Measurements from ENCODE around the gene COX6B1. TPM values are rescaled to one million over a fixed set of nuclear protein-coding genes. Genes with fewer than 3 reads are reported as not detected.
"Not testable (repeated sequence)": the region's sequence is repeated elsewhere in the genome, so short reads cannot be mapped to it uniquely, and the experiment has no call there.

Gene COX6B1
- 440 TPM for total RNA-seq

GRCh38 chr19:35648017-35648961 lies at the start of gene COX6B1:
COX6B1 (plus strand) TSS chr19:35648323; CDS start chr19:35651244, 2,921 bp downstream.
- DNase-seq = peak; percentile 98

GRCh38 chr19:35601971-35602370 lies 46.2 kb upstream of the COX6B1 start:
- DNase-seq = no peak

GRCh38 chr19:35604436-35604835 lies 43.7 kb upstream of the COX6B1 start:
- not testable (repeated sequence) for DNase-seq

DNA sequence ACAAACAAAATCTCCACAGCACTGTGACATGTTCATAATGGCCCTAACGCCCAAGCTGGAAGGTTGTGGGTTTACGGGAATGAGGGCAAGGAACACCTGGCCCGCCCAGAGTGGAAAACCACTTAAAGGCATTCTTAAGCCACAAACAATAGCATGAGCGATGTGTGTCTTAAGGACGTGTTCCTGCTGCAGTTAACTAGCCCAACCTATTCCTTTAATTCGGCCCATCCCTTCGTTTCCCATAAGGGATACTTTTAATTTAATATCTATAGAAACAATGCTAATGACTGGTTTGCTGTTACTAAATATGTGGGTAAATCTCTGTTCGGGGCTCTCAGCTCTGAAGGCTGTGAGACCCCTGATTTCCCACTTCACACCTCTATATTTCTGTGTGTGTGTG lies 41.0 kb upstream of the COX6B1 start:
- not testable (repeated sequence) for DNase-seq

DNA sequence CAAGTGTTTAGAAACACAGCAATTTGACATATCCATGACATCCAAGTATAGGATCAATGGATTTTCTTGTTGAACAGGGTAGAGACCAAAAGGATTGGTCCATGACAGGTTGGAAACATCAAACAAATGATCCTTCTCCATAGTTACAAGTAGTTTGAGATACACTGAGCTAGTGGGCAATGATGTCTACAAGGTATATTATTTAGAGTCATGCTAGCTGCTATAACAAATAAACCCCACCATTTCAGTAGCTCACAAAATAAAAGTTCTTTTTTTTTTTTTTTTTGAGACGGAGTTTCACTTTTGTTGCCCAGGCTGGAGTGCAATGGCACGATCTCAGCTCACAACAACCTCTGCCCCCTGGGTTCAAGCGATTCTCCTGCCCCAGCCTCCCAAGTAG lies 40.5 kb upstream of the COX6B1 start:
- no peak for DNase-seq

GRCh38 chr19:35608251-35608650 lies 39.9 kb upstream of the COX6B1 start:
- DNase-seq = no peak

DNA sequence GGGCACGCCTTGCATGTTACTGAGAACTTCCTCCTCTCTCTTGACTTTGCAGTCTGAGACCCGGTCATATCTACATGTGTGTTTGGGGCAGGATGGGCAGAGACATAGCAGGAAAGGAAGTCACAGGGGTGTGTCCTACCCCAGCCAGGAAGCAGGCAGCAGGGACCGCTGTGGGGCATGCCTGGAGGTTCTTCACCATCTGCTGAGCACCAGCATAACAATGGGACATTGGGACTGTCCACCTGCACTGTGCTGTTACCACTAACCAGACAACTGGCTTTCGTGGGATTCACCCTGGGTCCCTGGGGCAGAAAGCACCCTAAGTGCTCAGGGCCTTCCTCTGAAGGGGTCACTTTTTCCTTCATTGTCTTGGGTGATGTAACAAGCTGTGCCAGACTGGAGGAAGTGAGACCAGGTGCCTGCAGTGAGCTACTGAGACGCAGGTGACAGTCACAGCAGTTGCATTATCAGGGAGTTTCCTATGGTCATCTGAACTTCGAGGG lies 38.2 kb upstream of the COX6B1 start:
- no peak for DNase-seq

DNA sequence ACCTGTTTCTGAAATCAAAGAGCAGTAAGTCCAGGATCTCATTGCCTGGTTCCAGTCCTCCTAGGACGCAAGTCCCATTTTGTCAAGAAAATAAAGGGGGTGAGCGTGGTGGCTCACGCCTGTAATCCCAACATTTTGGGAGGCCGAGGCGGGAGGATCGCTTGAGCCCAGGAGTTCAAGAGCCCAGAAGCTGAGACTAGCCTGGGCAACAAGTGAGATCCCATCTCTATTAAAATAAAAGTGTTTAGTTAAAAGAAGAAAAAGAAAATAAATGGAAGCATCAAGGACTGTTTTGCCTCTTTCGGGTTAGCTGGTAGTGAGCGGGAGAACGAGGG lies 35.9 kb upstream of the COX6B1 start:
- DNase-seq = no peak

DNA sequence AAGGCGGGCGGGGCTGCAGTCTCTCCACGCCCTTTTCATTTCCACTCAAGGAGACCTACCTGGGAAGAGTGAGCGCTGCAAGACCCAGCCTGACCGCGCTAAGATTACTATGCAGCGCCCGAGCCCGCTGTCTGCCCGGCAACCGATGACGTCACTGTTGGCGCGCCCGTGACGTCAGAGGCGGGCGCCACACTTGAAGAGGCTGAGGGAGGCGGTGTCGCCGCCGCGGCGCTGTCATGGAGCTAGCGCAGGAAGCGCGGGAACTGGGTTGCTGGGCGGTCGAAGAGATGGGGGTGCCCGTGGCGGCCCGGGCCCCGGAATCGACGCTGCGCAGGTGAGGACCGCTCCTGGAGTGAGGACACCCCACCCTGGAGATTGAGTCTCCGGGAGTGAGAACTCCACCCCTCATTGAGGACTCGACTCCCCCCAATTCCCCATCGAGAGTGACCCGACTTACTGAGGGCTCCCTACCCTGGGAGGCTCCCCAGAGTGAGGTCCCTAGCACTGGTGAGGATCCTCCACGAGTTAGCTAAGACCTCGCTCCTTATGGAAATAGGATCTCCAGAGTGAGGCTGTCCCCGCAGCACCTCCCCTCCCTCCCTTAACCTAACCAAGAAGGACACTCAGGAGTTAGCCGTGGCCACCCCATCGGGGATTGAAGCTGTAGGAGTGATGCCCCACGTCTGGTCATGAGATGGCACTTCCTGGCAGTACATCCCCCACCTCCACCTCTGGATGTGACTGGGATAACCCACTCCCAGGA lies 35.4 kb upstream of the COX6B1 start, which contains the start of gene HAUS5:
TSS of gene HAUS5 (plus strand) at position 177 of the 763 bp plus-strand sequence. CDS start at position 237, 60 bp downstream.
- peak; percentile 96 for DNase-seq

GRCh38 chr19:35613574-35613973 lies 34.5 kb upstream of the COX6B1 start:
- DNase-seq = no peak

DNA sequence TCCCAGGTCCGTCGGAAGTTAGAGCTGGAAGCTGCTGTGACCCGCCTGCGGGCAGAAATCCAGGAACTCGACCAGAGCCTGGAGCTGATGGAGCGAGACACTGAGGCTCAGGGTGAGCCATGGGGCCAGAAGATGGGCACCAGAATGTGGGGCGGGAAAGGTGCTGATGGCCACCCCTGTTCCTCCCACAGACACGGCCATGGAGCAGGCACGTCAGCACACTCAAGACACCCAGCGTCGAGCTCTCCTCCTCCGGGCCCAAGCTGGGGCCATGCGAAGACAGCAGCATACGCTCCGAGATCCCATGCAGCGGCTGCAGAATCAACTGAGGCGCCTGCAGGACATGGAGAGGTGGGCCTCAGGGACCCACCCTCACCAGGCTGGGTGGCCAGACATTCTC lies 33.1 kb upstream of the COX6B1 start:
- DNase-seq = no peak

DNA sequence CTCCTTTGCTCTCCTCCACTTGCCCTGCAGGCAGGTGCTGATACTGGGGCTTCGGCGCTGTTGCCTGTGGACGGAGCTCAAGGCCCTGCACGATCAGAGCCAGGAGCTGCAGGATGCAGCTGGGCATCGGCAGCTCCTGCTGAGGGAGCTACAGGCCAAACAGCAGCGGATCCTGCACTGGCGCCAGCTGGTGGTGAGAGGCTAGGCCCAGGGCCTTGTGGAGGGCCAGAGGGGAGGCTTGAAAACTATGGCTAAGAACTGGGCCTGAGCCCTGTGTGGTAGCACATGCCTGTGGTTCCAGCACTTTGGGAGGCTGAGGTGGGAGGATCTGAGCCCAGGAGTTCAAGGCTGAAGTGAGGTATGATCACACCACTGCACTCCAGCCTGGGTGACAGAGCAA lies 29.3 kb upstream of the COX6B1 start:
- DNase-seq = no peak

GRCh38 chr19:35619290-35619923 lies 28.7 kb upstream of the COX6B1 start:
- DNase-seq = no peak

GRCh38 chr19:35620001-35620400 lies 28.1 kb upstream of the COX6B1 start:
- no peak for DNase-seq

DNA sequence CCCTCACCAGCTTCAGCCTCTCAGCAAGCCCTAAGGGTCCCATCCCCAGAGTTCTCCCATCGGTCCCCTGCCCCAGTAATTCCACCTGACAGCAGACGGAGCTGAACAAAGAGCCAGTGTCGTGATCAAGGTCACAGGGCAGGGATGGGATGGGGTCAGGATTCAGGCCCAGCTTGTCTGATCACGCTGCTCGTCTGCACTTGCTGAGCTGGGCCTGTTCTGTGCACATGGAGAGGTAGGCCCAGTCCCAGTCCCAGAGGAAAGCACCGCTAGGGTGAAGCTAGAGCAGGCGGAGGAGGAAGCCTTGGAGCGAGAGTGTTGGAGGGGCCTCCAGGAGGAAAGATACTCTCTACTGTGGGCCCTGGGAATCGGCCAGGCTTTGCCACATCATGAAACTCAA lies 26.4 kb upstream of the COX6B1 start:
- no peak for DNase-seq

DNA sequence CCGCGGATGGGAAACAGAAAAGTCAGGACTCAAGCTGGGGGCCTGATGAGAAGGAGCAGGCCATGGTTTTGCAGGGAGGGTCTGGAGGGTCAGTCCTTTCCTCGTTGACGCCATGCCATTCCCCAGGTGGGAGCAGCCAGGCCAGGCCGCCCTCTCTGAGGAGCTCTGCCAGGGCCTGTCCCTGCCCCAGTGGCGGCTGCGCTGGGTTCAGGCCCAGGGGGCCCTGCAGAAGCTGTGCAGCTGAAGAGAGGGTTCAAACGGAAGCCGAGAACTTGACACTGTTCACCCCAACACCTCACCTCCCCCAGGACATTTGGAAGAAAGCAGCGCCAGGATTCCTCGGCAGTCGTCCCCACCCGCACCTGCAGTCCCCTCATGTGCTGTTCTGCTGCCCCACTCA lies 25.4 kb upstream of the COX6B1 start:
- DNase-seq = no peak

DNA sequence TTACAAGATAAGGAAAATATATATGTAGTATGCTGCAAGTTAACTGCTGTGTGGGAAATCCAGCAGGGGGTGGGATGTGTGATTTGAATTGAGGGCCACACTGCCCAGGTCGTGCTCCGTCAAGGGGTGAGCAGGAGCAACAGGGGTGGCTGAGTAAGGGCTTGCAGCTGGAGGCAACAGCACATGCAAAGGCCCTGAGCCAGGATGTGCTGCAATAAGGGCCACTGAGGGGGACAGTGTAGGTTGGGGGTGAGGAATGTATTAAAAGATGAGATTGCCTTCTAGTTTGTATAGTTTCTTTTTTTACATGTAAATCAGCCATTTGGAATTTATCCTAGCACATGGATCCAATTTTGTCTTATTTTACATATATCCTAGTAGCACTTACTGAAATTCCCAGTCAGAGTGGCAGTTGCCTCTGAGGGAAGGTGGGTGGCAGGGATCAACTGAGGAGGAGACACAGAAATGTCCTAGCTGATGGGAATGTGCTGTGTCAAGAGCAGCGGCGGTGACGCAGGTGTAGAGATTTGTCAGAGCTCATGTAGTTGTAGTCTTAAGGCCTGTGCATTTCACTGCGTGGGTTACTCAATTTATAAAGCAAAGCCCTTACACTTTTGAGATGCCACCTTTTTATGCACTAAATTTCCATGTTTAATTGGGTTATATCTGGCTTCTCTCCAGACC lies 24.7 kb upstream of the COX6B1 start:
- no peak for DNase-seq

DNA sequence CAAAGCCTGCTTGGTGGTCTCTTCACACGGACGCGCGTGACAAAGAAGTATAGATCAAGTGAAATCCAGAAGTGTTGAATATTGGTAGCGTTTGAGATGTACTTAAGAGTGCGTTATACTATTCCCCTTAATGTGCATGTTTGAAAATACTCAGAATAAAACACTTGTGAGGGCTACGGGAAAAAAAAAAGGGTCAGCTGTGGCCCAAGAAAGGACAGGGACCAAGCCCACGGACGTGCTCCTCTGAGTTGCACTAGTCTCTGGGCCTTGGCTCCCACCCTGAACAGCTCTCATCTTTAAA lies 19.9 kb upstream of the COX6B1 start:
- no peak for DNase-seq

DNA sequence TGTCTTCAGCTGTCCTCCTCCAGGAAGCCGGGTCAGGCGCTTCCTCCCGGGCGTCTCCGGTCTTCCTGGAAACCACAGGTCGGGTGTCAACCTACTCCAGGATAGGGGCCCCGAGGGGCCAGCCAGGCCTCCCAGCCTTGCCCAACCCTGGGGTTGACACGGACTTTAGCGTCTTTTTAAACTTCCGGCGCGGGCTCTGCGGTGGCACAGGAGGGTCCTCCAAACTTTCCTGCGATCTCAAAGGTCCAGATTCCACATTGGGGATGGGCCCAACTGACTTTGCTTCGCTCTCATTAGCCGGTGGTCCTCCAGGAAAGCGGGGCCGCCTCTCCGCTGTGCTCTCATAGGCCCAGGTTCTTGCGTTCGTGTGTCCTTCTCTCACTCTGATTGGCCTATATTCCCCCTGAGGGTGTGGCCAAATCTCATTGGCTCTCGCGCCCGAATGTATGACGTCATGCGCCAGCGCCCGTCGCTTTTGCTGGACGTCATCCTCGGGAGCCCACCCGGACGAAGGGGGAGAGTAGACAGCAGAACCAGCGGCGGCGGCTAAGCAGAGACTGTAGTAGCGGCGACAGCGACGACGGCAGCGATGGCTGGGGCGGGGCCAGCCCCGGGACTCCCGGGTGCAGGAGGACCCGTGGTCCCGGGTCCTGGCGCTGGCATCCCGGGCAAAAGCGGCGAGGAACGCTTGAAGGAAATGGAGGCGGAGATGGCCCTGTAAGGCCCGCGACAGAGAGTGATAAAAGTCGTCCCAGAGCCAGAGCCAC lies 19.4 kb upstream of the COX6B1 start, which contains the start of gene RBM42:
TSS of gene RBM42 (plus strand) at position 472 of the 767 bp plus-strand sequence. CDS start at position 590, 118 bp downstream.
- peak; percentile 100 for DNase-seq

- DNase-seq = no peak
These were observed 18.8 kb upstream of the COX6B1 start for GRCh38 chr19:35629332-35629633.

DNA sequence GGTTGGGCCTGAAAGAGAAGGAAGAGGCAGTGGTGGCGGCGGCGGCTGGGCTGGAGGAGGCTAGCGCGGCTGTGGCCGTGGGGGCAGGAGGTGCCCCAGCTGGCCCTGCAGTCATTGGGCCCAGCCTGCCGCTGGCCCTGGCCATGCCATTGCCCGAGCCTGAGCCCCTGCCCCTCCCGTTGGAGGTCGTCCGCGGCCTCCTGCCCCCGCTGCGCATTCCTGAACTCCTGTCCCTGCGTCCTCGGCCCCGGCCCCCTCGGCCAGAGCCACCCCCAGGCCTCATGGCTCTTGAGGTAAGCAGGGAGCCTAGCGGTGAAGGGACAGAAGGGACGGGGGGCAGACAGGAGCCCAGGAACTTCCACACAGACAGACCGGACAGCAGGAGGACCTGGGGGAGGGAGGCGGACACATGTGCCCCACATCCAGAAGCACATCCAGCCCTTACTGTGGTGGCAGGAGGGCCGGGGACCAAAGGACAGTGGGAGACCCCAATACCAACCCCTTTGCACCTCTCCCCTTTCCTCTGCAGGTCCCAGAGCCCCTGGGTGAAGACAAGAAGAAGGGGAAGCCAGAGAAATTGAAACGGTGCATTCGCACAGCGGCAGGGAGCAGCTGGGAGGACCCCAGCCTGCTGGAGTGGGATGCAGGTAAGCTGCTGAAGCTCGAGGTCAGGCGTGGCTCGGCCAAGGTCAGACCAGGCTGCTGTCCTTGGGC lies 14.2 kb upstream of the COX6B1 start:
- DNase-seq = no peak
